Cardiac septum (tissue), 1 donor: Measurements from ENCODE around the gene ZC3H10. TPM values are rescaled to one million over a fixed set of nuclear protein-coding genes. Genes with fewer than 3 reads are reported as not detected.

ENCODE experiments used
- DNase-seq: peaks from one replicate; pipeline ENCODE4 v3.0.0-alpha.2; 2020; ENCODE audit warnings: low spot score
- intact Hi-C: fragments of 100-400 bp; cut with DNase I; formaldehyde crosslinking; loops from one replicate; pipeline ENCODE4 v1.14.0; 2022
- total RNA-seq: library from RNA; stranded (reverse); fragmentation: NEBNext Ultra II Directional; extraction: Animal tissue kit (Norgen Biotek cat#: 25700); gene quantifications from one replicate; pipeline ENCODE4 v1.2.1, GENCODE V29; 2021
- donor health status: DM: no; HTN: no; CAD: no.

The ZC3H10 gene
- total RNA-seq, 1 donor from 2014 or later = 6.0 TPM

DNA sequence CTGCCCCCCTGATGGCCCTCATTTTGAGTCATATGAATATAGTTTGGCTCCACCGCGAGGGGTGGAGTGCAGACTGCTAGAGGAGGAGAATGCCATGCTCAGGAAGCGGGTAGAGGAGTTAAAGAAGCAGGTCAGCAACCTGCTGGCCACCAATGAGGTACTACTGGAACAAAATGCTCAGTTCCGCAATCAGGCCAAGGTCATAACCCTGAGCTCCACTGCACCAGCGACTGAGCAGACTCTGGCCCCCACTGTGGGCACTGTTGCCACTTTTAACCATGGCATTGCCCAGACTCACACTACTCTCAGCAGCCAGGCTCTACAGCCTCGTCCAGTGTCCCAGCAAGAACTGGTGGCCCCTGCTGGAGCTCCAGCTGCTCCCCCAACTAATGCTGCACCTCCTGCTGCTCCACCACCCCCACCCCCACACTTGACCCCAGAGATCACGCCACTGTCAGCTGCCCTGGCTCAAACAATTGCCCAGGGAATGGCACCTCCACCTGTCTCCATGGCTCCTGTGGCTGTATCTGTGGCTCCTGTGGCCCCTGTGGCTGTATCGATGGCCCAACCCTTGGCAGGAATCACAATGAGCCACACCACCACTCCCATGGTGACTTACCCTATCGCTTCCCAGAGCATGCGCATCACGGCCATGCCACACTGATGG is 3.3 kb downstream of the ZC3H10 start:
- intact Hi-C loops = loop anchor here (5.0 to 10.0 kb wide), 2 partner anchors 136 to 343 kb away; partner anchors contain the start of genes ANKRD52 and SPRYD4
- no peak for DNase-seq

GRCh38 chr12:56122637-56123036 is 4.6 kb downstream of the ZC3H10 start:
- intact Hi-C loops = loop anchor here (5.0 to 10.0 kb wide), 2 partner anchors 135 to 342 kb away; partner anchors contain the start of genes ANKRD52 and SPRYD4
- DNase-seq = no peak

GRCh38 chr12:56124133-56124532 is 6.1 kb downstream of the ZC3H10 start:
- no peak for DNase-seq
- intact Hi-C loops = loop anchor here (5.0 to 10.0 kb wide), 2 partner anchors 133 to 341 kb away; partner anchors contain the start of genes ANKRD52 and SPRYD4

GRCh38 chr12:56126732-56127239 is 8.7 kb downstream of the ZC3H10 start:
- no peak for DNase-seq
- intact Hi-C loops = loop anchor here (1.0 to 10.0 kb wide), 3 partner anchors 32 to 338 kb away; partner anchors contain the start of genes MYL6, SMARCC2 and SPRYD4

GRCh38 chr12:56127485-56127887 is 9.4 kb downstream of the ZC3H10 start:
- DNase-seq = no peak
- intact Hi-C loops = loop anchor here (2.0 to 10.0 kb wide), 2 partner anchors 31 to 337 kb away; partner anchors contain the start of genes MYL6 and SPRYD4

GRCh38 chr12:56127888-56128669 is 10.0 kb downstream of the ZC3H10 start, which contains the start of gene ESYT1:
ESYT1 (plus strand) TSS chr12:56128267; CDS start chr12:56128320, 53 bp downstream.
- intact Hi-C loops = loop anchor here (2.0 to 10.0 kb wide), 3 partner anchors 25 to 337 kb away; partner anchors contain the start of genes MYL6, MYL6B and SPRYD4

GRCh38 chr12:56128670-56129205 is 10.7 kb downstream of the ZC3H10 start:
- intact Hi-C loops = loop anchor here (2.0 to 10.0 kb wide), 2 partner anchors 24 to 336 kb away; partner anchors contain the start of genes MYL6B and SPRYD4
- no peak for DNase-seq

More at GRCh38 chr12:56127888-56128669, 10.0 kb downstream of the ZC3H10 start, which contains the start of gene ESYT1:
- DNase-seq = peak; percentile 99

GRCh38 chr12:56129206-56129941 is 11.3 kb downstream of the ZC3H10 start:
- intact Hi-C loops = loop anchor here (2.0 to 10.0 kb wide), 2 partner anchors 23 to 335 kb away; partner anchors contain the start of genes MYL6B and SPRYD4
- peak; percentile 84 for DNase-seq

DNA sequence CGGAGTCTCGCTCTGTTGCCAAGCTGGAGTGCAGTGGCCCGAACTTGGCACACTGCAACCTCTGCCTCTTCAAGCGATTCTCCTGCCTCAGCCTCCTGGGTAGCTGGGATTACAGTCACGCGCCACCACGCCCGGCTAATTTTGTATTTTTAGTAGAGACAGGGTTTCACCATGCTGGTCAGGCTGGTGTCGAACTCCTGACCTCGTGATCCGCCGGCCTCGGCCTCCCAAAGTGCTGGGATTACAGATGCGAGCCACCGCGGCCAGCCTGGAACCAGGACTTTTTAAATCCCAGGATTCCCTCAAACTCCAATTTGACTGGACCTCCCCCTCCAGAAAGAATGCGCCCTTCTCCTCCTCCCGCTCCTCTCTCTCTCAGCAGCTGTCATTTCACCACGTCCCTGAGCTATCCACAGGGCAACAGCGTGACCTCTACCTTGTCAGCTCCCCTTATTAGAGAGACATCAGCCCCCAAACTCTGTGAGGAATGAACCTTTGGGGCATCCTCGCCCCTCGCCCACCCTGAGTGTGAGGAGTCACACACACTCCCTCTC is 12.0 kb downstream of the ZC3H10 start:
- no peak for DNase-seq

GRCh38 chr12:56130876-56131275 is 12.8 kb downstream of the ZC3H10 start:
- intact Hi-C loops = no loop called here
- DNase-seq = no peak

More for the DNA sequence above, 12.0 kb downstream of the ZC3H10 start:
- intact Hi-C loops = loop anchor here (2.0 to 10.0 kb wide), 2 partner anchors 23 to 335 kb away; partner anchors contain the start of genes MYL6B and SPRYD4

DNA sequence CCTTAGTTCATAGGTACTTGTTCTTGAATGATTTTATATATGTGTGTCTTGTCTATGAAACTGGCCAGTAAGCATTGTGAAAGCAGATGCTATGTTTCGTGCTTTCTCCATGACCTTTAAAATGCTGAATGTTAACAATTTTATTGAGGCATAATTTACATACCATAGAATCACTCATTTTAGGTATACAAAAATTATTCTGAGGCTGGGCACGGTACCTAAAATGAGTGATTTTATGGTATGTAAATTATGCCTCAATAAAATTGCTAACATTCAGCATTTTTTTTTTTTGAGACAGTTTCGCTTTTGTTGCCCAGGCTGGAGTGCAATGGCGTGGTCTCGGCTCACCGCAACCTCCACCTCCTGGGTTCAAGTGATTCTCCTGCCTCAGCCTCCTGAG is 16.8 kb downstream of the ZC3H10 start:
- intact Hi-C loops = no loop called here
- DNase-seq = peak; percentile 3

DNA sequence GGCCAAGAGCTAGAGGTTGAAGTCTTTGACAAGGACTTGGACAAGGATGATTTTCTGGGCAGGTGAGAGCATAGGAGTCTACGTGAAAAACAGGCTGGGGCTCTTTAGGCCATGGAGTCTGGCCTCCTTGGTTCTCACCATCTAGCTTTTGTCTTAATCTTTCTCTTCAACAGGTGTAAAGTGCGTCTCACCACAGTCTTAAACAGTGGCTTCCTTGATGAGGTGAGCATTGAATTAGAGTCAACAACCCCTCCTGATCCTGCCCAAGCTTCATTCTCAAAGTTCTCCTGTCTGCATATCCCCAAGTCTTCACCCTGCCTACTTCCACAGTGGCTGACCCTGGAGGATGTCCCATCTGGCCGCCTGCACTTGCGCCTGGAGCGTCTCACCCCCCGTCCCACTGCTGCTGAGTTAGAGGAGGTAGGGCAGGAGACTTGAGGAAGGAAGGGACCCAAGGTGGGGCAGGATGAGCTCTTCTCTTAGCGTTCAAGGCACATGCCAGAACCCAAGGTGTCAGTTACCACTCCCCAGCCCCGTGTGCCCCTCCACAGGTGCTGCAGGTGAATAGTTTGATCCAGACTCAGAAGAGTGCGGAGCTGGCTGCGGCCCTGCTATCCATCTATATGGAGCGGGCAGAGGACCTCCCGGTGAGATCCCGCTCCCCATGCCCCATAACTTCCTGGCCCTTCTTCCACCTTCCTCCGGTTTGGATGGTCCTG is 19.9 kb downstream of the ZC3H10 start:
- peak; percentile 35 for DNase-seq
- intact Hi-C loops = no loop called here

GRCh38 chr12:56141946-56142784 is 24.1 kb downstream of the ZC3H10 start:
- DNase-seq = no peak
- intact Hi-C loops = no loop called here

- no peak for DNase-seq
- intact Hi-C loops = no loop called here
These were observed 25.2 kb downstream of the ZC3H10 start for GRCh38 chr12:56143217-56143616.

- intact Hi-C loops = no loop called here
- DNase-seq = no peak
These were observed 25.8 kb downstream of the ZC3H10 start for GRCh38 chr12:56143870-56144269.

GRCh38 chr12:56145217-56145616 is 27.2 kb downstream of the ZC3H10 start:
- intact Hi-C loops = no loop called here
- DNase-seq = no peak
